Esophagus muscularis mucosa (tissue), 3 donors: ENCODE results near the gene TNFRSF11A.

Experiments
- CTCF ChIP-seq, 3 experiments: fragments of 200-600 bp in 2 of 3; fragments of 450-650 bp in 1 of 3; sonication (generic) in 2 of 3; IDR thresholded peaks; one replicate each; pipeline ENCODE4 v1.5.1; 2017 to 2019; ENCODE audit warnings: antibody characterized with exemption in 3 of 3, mild to moderate bottlenecking in 2 of 3, moderate library complexity in 1 of 3
- POLR2A ChIP-seq: fragments of 450-650 bp; IDR thresholded peaks from one replicate; pipeline ENCODE4 v1.6.1; 2017; ENCODE audit warnings: antibody characterized with exemption, moderate library complexity, mild to moderate bottlenecking, low read depth

DNA sequence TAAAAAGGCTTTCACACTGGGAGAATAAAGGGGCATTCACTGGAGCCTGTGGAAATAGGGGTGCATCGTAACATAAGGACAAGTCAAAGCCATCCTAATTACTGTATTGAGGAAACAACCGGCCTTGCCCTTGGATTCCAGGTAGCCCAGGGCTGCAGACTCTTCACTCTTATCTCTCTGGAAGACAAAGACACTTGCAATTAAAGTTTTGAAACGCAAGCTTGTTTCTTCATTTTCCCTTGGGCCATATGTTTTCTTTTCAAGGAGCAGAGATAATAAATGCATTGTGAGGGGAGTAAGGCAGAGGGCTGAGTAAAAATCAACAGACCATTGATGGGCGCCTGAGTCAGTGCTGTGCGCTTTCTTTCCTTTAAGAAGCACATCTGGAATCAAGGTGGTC lies 11.5 kb downstream of the TNFRSF11A start:
- TF ChIP-seq POLR2A (no peak), CTCF (IDR thresholded peaks at IDR 0.05) (no peak)
